DND-41 (cell line): ENCODE data around the gene SNAPIN.
"Not testable (repeated sequence)": the region's sequence is repeated elsewhere in the genome, so short reads cannot be mapped to it uniquely, and the experiment has no call there.

Experiments used
- CTCF ChIP-seq: IDR thresholded peaks from 2 replicates; pipeline ENCODE4 v1.5.1; 2012; ENCODE audit warnings: borderline replicate concordance, low read length, moderate library complexity, mild to moderate bottlenecking; ENCODE audit not compliant: poor library complexity, severe bottlenecking; ENCODE audit errors: extremely low read depth
- EZH2 ChIP-seq: IDR thresholded peaks from 3 replicates; pipeline ENCODE4 v1.6.1; 2012; ENCODE audit warnings: borderline replicate concordance, low read depth, mild to moderate bottlenecking, moderate library complexity, low read length, inconsistent platforms; ENCODE audit not compliant: severe bottlenecking

DNA sequence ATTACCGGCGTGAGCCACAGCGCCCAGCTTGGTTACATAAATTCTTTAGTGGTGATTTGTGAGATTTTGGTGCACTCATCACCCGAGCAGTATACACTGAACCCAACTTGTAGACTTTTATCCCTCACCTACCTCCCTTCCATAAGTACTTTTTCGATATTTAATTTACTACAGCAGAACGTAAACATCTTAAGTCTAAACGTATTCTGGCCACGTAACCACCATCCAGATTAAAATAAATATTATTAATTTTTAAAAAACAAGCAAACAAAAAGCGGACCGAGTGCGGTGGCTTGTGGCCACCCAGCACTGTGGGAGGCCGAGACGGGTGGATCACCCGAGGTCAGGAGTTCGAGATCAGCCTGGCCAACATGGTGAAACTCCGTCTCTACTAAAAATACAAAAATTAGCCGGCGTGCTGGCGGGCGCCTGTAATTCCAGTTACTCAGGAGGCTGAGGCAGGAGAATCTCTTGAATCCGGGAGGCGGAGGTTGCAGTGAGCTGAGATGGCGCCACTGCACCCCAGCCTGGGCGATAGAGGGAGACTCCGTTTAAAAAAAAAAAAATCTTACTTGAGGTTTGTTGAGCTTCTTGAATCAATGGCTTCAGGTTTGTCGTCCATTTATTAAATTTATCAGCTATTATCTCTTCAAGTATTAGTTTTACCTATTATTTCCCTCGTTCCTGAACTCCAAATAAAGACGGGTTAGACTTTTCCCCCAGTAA is 13.3 kb downstream of the SNAPIN start:
- peak; percentile 30 for TF ChIP-seq CTCF
- TF ChIP-seq EZH2: not testable (repeated sequence)
